ENCODE measurements around the gene PAX8. TPM values are rescaled to one million over a fixed set of nuclear protein-coding genes. Genes with fewer than 3 reads are reported as not detected.

PAX8 gene
- total RNA-seq, 1 donor: 0.09 TPM

GRCh38 chr2:113212245-113213060, 66.3 kb downstream of the PAX8 start:
- H3K4me3 ChIP-seq (ENCODE audit: low read depth, low read length): no peak overlapping the region
- TF ChIP-seq, protein P1, sequence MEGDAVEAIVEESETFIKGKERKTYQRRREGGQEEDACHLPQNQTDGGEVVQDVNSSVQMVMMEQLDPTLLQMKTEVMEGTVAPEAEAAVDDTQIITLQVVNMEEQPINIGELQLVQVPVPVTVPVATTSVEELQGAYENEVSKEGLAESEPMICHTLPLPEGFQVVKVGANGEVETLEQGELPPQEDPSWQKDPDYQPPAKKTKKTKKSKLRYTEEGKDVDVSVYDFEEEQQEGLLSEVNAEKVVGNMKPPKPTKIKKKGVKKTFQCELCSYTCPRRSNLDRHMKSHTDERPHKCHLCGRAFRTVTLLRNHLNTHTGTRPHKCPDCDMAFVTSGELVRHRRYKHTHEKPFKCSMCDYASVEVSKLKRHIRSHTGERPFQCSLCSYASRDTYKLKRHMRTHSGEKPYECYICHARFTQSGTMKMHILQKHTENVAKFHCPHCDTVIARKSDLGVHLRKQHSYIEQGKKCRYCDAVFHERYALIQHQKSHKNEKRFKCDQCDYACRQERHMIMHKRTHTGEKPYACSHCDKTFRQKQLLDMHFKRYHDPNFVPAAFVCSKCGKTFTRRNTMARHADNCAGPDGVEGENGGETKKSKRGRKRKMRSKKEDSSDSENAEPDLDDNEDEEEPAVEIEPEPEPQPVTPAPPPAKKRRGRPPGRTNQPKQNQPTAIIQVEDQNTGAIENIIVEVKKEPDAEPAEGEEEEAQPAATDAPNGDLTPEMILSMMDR (IDR thresholded peaks at IDR 0.05; ENCODE audit: insufficient read depth, low read length): no peak
- DNase-seq (ENCODE audit: low read depth): no peak

DNA sequence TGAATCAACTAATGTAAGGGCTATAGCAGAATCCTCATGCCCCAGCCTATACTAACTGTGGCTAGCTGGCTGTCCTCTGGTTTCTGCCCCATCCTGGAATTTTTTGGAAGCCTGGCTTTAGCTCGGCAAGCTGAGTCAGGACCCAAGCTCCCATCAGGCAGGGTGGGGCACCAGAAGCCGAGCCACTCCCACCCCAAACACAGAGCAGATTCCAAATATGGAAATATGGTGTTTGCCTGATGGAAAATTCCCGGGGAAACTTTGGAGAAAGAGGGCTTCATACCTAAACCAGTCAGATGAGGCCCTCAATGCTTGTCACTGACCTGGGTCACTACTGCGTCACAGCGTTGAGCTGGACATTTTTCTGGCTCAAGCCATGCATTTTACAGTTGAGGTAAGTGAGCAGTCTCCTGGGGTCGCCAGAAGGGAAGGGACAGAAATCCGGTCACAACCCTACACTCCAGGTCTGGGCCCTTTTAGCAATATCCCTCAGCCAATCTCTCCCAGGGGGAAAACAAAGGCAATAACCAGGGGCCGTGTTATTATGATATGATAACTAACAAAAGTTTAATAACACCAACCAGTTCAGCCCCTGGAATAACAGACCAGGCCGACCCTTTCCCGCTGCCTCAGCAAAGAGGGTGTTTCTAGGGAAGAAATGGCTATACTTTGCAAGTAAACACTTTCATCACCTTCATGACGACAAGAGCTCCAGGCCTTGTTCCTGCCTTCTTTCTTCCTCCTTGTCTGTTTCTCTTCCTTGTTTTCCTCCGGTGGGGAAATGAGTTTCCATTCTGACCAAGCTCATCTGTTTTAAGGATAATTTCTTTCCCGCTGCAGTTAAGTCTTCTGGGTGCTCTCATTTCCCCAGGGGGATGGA, 67.3 kb downstream of the PAX8 start:
- peak; percentile 65 for DNase-seq (ENCODE audit: low read depth)
- TF ChIP-seq, protein P1 (IDR thresholded peaks at IDR 0.05; ENCODE audit: insufficient read depth, low read length): no peak
- H3K4me3 ChIP-seq (ENCODE audit: low read depth, low read length): no peak overlapping the region

- H3K4me3 ChIP-seq (ENCODE audit: low read depth, low read length): no peak overlapping the region
- TF ChIP-seq, protein P1 (IDR thresholded peaks at IDR 0.05; ENCODE audit: insufficient read depth, low read length): no peak
- DNase-seq (ENCODE audit: low read depth): no peak
Measured at GRCh38 chr2:113209646-113210171, 69.0 kb downstream of the PAX8 start.

GRCh38 chr2:113209011-113209645, 69.6 kb downstream of the PAX8 start:
- peak; percentile 22 for DNase-seq (ENCODE audit: low read depth)
- no peak overlapping the region for H3K4me3 ChIP-seq (ENCODE audit: low read depth, low read length)
- TF ChIP-seq, protein P1 (IDR thresholded peaks at IDR 0.05; ENCODE audit: insufficient read depth, low read length): no peak

GRCh38 chr2:113208396-113208795, 70.3 kb downstream of the PAX8 start:
- H3K4me3 ChIP-seq (ENCODE audit: low read depth, low read length): no peak overlapping the region
- TF ChIP-seq, protein P1 (IDR thresholded peaks at IDR 0.05; ENCODE audit: insufficient read depth, low read length): no peak
- no peak for DNase-seq (ENCODE audit: low read depth)

- H3K4me3 ChIP-seq (ENCODE audit: low read depth, low read length): no peak overlapping the region
- DNase-seq (ENCODE audit: low read depth): no peak
- TF ChIP-seq, protein P1 (IDR thresholded peaks at IDR 0.05; ENCODE audit: insufficient read depth, low read length): no peak
Measured at GRCh38 chr2:113207021-113207420, 71.7 kb downstream of the PAX8 start.

All from fibroblast of the aortic adventitia (primary cell).